ENCODE results near the gene MAD1L1.

DNA sequence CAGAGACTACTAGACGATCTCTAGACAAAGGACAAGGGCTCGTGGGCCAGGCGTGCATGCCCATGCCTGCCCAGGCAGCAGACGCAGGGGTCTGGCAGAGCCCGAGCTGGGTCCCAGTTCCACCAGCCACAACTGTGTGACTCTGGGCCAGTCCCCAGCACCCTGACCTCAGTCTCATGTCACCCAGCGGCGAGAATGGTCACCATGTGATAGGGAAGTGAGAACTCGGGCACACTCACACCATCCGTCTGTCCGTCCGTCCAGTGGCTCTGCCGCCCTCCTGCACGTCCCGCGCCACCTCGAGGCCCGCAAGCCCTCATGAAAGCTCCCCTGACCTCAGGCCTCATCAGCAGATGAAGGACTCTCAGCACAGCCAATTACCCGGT is 282.7 kb downstream of the MAD1L1 start:
- TF ChIP-seq, protein P1, sequence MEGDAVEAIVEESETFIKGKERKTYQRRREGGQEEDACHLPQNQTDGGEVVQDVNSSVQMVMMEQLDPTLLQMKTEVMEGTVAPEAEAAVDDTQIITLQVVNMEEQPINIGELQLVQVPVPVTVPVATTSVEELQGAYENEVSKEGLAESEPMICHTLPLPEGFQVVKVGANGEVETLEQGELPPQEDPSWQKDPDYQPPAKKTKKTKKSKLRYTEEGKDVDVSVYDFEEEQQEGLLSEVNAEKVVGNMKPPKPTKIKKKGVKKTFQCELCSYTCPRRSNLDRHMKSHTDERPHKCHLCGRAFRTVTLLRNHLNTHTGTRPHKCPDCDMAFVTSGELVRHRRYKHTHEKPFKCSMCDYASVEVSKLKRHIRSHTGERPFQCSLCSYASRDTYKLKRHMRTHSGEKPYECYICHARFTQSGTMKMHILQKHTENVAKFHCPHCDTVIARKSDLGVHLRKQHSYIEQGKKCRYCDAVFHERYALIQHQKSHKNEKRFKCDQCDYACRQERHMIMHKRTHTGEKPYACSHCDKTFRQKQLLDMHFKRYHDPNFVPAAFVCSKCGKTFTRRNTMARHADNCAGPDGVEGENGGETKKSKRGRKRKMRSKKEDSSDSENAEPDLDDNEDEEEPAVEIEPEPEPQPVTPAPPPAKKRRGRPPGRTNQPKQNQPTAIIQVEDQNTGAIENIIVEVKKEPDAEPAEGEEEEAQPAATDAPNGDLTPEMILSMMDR (conservative IDR thresholded peaks at IDR 0.05; ENCODE audit: low read depth, low read length): no peak
- TF ChIP-seq EZH2 (IDR thresholded peaks at IDR 0.05; ENCODE audit: borderline replicate concordance, low read depth, low read length, poor library complexity, severe bottlenecking): no peak
